GM21526 (cell line): ENCODE results near the gene DENND4B.

Source experiments
- ATAC-seq: cut with Tn5 transposase; IDR thresholded peaks from one replicate; pipeline ENCODE4 v1.9.1; 2021; ENCODE audit warnings: moderate library complexity; ENCODE audit not compliant: unreplicated experiment, low FRiP score

DENND4B gene

DNA sequence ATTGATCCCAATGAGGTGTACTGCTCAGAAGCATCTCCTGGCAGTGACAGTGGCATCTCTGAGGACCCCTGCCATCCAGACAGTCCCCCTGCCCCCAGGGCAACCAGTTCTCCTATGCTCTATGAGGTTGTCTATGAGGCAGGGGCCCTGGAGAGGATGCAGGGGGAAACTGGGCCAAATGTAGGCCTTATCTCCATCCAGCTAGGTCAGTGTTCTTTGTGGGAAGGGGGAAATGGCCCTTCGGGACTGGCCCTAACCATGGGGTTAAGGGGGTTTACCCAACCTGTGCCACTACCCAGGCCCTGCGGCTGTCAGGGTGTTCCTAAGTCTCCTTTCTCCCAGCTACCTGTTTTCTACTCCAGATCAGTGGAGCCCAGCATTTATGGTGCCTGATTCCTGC, 22.5 kb upstream of the DENND4B start:
- ATAC-seq: no peak

DNA sequence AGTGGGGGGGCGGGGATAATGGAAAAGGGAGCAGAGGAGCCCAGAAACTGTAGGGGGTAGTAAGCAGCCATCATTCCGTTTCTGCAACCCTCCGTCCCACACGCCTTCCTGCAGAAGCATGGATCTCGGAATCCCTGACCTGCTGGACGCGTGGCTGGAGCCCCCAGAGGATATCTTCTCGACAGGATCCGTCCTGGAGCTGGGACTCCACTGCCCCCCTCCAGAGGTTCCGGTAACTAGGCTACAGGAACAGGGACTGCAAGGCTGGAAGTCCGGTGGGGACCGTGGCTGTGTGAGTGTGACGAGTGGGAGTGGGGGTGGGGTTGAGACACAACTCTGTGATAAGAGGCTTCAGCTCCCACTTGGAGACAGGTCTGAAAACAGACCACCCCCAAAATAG, 21.9 kb upstream of the DENND4B start:
- ATAC-seq: no peak

DNA sequence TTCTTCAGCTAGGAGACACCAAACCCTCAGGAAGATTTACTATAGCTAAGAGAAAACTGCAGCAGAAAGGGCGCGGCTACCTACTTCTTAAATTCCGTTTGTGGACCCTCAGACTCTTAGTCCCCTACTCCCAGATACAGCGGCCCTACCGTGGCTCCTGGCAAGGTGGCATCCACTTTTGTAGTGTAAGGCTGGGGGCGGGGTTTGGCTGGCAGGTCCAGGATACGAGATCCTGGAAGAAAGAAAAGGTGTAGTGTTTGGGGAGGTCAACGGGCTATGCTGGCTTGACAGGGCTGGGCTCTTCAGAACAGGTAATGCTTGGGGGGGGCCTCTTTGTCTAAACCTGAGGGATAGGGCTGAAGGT, 21.5 kb upstream of the DENND4B start:
- ATAC-seq: no peak

DNA sequence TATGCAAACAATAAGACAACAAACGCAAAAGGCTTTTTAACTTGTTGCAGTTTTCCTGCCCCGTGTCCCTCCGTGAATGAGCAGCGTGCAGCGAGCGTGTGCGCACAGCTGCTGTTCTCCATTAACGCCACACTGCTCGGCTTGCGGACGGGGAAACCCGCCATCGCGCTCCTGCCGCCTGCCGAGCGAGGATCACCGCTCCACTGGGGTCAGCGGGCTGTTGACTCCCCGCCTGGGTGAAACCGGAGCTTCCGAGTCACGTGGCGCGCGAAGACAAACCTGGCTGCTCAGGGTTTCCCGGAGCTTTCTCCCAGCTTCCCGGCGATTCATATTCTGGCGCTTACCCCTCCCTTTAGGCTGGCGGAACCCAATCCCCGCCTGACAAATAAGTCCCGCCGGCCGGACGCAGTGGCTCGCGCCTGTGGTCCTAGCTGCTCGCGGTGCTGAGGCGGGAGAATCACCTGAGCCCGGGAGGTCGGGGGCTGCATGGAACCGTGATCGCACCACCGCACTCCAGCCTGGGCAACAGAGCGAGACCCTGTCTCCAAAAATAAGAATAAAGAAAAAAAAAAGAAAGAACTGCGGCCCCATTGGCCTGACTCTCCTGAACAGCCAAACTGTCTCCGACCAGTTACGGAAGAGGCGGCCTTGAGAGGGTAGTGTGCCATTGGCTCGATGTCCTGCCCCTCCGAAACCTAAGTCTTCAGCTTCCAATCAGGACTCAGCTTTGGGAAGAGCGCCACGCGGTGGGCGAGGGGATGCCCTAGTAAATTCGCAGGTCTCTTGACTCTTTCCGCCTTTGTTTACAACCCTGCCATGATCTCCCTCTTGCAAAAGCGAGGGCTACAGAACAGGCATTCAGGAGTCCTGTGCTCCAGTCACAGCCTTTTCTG, 20.8 kb upstream of the DENND4B start, which contains the start of gene CREB3L4:
CREB3L4 (plus strand) TSS at position 796 of the 893 bp plus-strand sequence. CDS start 624 bp downstream, outside the sequence.
- peak; percentile 53 for ATAC-seq

DNA sequence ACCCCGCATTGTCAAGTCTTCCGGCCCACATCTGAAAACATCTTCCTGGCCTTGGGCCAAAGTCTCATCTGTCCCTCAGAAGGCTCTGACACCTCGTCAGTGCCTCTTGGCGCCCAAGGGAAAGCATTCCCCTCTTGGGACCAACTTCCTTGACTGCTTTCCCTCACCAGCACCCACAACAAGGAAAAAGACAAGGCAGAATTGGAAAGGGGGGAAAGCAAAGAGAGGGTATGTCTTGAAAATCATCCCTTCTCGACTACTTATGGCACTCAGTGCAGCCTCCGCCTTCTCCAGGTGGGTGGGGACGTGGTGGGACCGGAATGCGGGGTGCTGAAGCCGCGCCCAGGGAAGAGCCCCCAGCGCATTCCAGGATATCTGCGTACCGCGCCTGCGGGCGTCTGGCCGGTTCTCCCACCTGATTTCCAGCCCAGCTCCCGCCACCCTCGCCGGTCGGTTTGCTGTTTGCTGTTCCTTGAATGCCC, 17.4 kb upstream of the DENND4B start:
- peak; percentile 3 for ATAC-seq

DNA sequence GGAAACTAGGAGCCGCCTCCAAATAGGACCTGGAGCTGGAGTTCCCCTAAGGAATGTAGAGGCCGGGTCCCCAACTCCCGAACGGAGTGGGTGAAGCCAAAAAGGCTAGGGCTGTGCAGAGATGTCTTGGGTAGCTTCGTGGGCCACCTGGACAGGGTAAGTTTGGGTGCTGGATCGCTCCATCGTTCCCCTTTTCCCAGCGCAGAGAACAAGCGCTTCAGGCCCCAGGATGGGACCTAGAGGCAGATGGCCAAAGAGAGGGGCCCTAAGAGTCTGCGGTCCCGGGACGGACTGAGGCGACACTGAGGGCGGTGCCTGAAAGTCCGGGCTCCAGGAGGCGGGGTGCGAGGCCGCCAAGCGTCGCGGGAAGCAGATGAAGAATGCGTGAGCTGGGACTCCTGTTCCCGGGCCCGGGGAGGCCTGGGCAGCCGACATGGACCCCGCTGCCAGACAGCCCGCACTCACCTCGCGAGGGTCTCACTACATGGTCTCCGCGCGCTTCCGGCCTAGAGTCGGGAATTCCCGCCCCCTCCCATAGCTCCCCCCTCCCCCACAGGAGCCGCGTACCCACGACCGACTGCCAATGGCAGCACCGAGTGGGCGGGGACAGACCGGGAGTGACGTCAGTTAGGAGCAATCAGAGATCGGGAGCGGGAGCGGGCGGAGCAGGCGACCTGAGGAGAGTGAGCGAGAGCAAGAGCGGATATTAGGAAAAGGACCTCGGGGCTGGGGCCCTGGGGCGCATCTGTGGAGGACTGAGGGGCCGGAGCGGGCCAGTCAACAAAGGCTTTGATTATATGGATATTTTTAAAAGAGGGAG, 16.7 kb upstream of the DENND4B start, which contains the start of gene SLC39A1:
SLC39A1 (minus strand) TSS at position 508 of the 820 bp plus-strand sequence. CDS start 822 bp downstream, outside the sequence.
- peak; percentile 41 for ATAC-seq

DNA sequence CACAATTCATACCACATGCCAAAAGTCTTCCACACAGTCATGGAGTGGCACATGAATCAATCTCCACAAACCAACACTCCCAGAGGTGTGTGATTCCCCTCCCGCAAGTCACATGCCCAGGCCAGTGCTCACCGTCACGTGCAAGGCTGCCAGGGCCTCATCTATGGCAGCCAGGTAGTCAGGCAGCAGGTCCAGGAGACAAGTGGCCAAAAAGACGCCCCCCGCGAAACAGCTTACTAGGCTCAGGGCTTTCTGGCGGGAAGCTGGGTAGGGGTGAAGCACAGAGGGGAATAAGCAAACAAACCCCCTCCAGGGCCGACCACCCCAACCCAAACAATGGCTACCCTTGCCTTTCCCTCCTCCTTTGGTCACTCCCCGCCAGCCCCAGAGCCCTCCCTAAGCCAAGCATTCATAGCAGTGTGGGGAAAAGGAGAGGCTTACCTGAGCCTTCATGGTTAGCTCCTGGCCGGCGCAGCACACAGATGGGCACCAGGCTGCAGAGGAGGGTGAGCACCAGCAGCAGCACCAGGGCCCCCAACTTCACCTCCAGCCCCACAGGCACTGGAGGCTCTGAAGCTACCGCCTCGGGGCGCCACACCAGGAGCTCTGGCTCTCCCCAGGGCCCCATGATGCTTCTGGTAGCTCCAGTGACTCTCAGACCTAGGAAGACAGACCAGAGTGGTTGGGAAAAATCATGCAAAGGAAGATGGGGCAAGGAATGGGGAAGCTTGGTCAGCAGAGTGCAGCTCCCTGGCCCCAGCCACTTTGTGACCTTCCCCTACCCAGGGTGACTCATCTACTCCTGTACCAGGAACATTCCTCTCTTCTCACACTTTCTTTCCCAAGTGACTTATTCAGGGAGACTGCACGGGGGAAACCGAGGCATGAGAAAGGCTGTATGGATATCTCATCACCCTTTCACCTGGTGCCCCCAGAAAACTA, 15.8 kb upstream of the DENND4B start:
- ATAC-seq: no peak

DNA sequence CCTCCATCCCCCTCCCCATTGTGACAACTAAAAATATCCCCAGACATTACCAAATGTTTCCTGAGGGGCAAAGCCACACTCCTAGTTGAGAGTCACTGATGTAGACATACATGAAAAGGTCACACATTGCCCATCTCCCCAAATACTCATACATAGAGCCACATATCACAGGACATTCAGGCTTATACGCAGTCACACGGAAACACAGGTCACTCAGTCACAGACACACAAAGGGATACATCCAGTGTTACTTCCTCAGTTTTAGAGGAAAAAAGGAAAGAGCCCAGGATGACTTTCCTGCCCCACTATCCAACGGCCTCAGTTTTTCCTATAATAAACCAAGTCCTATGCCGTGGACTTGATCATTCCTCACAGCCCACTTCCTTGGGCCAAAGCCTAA, 14.9 kb upstream of the DENND4B start:
- ATAC-seq: no peak

DNA sequence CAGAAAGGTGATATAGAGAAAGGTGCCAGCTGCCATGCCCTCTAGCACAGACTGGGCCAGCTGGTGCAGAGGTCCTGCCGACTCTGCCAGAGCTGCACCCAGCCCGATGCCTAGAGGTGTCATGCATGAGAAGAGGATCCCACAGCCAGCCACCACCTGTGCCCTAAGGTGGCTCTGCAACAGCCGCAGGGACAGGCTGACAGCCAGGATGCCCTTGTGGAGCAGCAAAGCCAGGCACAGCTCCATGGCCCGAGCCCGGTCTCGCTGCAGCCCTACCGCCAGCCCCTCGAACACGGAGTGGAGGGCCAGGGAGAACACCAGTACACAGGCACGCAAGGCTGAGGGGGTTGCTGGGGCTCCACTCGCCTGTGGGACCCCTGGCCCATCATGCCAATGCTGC, 13.7 kb upstream of the DENND4B start:
- ATAC-seq: no peak

DNA sequence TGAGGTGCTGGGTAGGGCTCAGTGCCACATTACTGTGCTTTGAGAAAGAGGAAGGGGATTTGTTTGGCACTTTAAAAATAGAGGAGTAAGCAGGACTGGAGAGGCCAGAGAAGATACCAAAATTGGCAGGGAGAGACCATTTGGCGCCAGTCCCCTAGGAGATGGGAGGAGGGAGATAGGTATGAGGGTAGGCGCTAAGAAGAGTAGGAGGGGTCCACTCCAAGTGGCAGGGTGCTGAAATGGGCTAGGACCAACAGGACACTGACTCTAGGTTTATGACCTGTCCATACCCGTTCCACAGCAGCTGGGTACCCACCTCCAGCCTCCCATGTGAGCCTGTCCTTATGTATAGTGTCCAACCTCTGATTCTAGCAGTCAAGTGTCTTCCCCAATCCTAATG, 12.9 kb upstream of the DENND4B start:
- ATAC-seq: no peak

DNA sequence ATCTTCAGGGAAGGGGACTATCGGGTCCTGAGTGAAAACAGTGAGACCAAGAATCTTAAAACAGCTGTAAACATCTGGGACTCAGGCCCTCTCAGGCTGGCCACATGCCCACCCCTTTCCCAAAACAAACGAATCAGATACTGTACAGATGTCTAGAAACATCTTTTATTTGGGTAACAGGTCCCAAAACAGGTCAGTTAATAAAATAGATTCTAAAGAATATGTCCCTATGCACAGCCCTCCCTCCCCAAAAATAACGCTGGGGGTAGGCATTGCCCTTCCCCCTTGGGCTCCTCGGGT, 12.4 kb upstream of the DENND4B start:
- ATAC-seq: no peak

DNA sequence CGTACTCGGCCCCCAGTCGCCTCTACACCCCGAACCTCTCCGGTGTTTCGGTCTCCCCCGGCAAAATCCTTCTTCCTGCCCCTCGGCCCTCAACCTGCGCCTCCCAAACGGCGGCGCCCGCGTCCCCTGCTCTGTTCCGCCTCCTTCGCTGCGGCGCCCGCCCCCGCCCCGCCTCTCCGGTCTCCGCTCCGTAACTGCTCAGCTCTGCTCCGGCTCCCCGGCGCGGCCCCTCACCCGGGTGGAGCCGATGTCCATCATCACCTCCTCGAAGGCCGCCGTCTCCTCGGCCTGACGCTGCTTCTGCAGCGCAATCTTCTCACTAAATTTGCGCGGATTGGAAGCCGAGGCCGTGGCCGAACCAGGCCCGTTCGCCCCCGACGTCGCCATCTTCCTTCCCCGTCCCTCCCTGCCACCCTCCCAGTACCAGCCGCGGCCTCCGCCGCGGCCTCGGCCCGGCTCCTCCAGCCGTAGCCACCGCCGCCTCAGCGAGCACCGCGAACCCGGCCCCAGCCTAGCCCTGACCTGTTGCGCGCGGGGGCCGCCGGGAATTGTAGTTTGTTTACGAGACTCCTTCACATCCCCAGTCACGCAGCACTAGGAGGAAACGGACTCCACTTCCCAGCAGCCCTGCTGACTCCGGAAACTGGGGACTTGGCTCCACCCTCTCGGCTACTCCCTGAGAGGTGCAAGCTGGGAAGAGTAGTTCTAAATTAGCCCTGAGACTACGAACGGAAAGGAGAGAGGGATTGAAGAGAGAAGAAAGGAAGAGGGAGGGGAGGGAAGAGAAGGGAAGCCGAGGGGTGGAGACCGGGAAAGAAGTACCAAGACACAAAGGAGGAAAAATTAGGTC, 11.8 kb upstream of the DENND4B start, which contains the start of gene CRTC2:
CRTC2 (minus strand) TSS at position 502 of the 850 bp plus-strand sequence; CDS start at position 387, 115 bp downstream.
- ATAC-seq: peak; percentile 57

DNA sequence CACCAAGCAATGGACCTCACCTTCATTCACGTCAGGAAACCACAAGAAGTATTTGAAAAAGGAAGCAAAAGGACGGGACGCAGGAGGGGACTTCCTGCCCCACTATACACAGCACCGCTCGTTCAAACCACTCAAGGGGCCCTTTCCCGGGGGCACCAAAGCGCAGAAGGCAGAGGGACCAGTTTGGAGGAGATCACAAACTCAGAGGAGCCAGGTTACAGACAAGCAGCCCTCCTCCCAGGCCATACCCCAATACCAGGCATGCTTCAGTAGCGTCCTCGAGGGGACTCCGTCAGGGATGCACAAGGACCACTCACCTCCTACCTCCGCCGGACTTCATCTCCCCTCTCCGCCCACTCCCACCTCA, 11.2 kb upstream of the DENND4B start:
- ATAC-seq: peak; percentile 10

DNA sequence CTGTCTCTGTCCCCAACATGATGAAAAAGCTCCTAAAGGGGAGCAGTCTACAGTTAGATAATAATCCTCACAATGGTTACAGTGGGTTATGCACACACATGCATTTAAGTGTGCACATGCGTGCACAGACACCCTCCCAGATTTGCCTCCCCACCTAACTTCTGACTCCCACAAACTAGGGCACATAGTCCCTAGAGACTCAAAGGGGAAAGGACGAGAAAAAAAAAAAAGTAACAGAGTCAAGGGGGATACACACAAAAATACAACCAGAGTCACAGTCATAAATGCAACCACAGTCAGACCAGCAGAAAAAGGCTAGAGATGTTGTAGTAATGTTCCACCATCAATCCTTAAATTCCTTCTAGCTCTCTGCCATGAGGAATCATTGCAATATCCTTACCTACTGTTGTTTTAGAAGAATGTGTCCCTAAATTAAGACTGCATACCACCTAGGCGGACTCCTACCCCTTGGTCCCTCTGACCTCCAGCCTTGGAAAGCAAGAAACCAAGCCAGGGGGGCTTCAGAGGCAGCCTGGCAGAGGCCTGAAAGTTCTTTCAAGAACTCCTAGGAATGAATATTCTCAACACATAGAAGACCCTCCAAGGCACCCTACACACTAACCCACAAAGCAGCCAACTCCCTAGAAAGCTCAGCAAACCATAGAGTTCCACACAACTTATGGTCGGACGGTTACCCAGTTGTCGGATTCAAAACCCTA, 10.6 kb upstream of the DENND4B start:
- ATAC-seq: no peak

DNA sequence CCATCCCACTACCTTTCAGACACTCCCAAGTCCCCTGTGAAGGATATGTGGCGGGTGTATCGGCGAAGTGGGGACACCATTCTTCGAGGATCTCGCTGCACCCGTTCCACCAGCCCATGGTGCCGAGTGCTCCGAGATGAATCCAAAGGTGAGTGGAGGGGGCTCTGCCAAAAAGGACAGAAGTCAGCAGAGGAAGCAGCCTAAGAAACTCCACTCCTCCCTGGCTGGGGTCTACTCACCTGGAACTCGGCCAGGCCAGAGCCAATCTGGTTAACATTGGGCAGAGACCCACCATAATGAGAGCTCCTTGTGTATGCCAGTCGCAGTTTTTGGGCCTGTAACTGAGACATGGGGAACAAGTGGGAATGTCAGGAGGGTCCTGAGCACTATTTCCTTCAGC, 8.3 kb upstream of the DENND4B start:
- ATAC-seq: no peak

DNA sequence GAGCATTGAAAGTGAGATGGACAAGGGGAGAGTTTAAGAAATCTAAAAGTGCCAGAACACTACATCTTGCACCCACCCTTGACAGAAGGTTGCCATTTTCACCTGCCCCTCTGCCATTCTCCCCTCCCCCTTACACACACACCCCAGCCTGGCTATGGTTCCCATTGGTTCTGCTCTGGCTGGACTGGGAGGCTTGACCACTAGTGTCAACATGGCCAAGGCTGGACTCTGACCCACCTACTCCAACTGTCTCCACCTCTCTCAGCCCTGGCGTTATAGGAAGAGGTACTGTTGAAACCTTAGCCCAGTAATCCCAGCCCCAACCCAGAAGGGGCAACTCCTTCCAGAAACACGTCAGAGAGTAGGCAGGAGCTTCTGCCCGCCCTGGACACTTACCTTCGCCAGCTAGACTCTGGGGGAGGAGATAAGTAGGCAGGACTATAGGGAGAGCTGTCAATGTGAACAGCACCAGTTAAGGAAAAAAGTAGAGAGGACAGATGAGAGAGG, 7.4 kb upstream of the DENND4B start:
- no peak for ATAC-seq

DNA sequence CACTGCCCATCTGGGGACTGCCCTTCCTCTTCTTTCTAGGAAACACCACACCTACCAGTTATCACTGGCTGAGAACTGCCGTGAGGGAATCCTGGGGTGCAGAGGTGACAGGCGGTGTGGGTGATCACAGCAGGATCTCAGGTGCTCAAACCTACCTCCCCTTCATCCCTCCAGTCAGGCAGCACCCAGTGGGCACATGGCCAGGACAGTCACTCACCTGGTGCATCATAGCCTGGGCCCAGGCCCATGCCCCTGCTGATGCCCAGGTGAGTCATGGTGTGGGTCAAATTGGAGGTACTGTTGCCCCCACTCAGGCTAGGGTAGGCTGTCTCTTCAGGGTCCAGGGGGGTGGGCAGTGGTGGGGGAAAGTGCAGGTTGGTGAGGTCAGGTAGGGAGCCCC, 5.3 kb upstream of the DENND4B start:
- ATAC-seq: no peak

DNA sequence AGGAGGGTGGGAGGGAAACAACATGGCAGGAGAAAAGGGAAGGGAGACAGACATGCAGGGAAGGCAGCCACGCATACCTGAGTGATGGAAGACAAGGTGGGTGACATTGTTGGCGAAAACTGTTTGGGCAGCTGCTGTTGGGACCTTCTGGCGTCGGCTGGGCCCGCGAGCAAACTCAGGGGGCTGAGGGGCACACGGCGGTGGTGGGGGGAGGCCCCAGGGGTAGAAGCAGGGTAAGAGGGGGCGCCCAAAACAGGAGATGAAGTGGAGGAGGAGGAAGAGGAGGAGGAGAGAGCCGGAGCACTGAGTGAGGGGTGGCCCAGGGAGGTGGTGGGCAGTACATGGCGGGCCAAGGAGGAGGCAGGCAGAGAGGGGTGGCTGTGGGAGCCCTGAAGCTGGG, 4.7 kb upstream of the DENND4B start:
- ATAC-seq: no peak
